Vagina (tissue), 2 donors: ENCODE data around the gene RARS1.

Experiments
- CTCF ChIP-seq, 3 experiments: fragments of 450-650 bp in 2 of 3; fragments of 200-600 bp in 1 of 3; sonication (generic) in 1 of 3; IDR thresholded peaks; one replicate each; pipeline ENCODE4 v1.5.1; 2017 to 2019; ENCODE audit warnings: antibody characterized with exemption in 3 of 3, mild to moderate bottlenecking in 2 of 3, moderate library complexity in 2 of 3
- POLR2A ChIP-seq, 2 donors: fragments of 450-650 bp; IDR thresholded peaks; one replicate each; pipeline ENCODE4 v1.6.1; 2017; ENCODE audit warnings: antibody characterized with exemption in 2 of 2, mild to moderate bottlenecking in 2 of 2, moderate library complexity in 2 of 2
- POLR2AphosphoS5 ChIP-seq, 2 donors: sonication (generic); formaldehyde crosslinking; IDR thresholded peaks; one replicate each; pipeline ENCODE4 v1.9.0; 2017; ENCODE audit warnings: antibody characterized with exemption in 2 of 2, mild to moderate bottlenecking in 2 of 2, low read depth in 1 of 2; ENCODE audit not compliant: insufficient read depth in 1 of 2

GRCh38 chr5:168464641-168465040, 21.6 kb upstream of the RARS1 start:
- TF ChIP-seq CTCF (IDR thresholded peaks at IDR 0.05) (no peak), POLR2AphosphoS5 (IDR thresholded peaks at IDR 0.05; ENCODE audit: insufficient read depth in 1 of 2, low read depth in 1 of 2) (no peak), POLR2A (IDR thresholded peaks at IDR 0.05) (no peak)
